ENCODE results near the gene ZNF268.

The ZNF268 gene

DNA sequence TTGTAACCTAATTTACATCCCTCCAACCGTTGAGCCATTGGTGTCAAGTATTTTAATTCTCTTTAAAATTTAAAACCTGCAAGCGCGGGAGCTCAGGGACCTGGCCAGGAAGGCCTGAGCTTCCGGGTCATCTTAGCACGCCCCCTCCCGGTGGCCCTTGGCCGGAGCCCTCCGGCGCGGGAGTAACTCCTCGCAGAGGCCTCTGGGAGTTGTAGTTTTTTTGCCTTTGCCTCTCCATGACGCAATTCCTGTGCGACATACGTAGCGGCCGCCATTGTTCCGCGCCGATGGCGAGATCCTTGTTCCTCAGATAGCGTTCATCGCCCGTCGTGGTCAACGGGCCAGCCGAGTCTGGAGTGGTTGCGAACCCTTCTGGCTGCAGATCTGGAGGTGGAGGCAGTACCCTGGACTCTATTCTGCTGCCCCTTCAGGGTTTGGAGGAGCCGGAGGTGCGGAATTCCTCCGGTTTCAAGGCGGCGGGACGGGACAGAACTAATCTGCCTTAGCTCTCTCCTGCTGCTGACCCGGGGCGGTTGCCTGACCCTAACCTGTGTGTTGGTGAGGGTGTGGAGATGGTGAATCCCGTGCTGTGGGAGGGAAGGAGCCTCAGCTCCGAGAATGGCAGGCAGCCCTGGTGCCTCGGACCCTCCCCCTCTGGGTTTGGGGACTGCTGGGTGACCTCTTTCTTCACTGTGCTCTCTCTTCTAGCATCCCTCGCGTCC is at the start of gene ZNF268:
Gene ZNF268, plus strand, starts transcription at position 258 of the 722 bp plus-strand sequence. CDS start 503 bp downstream, outside the sequence.
- H3K4me3 ChIP-seq (ENCODE audit: low read depth, low read length) = peak within 1 kb of the TSS; percentile 98
- TF ChIP-seq, protein P1, sequence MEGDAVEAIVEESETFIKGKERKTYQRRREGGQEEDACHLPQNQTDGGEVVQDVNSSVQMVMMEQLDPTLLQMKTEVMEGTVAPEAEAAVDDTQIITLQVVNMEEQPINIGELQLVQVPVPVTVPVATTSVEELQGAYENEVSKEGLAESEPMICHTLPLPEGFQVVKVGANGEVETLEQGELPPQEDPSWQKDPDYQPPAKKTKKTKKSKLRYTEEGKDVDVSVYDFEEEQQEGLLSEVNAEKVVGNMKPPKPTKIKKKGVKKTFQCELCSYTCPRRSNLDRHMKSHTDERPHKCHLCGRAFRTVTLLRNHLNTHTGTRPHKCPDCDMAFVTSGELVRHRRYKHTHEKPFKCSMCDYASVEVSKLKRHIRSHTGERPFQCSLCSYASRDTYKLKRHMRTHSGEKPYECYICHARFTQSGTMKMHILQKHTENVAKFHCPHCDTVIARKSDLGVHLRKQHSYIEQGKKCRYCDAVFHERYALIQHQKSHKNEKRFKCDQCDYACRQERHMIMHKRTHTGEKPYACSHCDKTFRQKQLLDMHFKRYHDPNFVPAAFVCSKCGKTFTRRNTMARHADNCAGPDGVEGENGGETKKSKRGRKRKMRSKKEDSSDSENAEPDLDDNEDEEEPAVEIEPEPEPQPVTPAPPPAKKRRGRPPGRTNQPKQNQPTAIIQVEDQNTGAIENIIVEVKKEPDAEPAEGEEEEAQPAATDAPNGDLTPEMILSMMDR (IDR thresholded peaks at IDR 0.05; ENCODE audit: insufficient read depth, low read length, missing control alignments) = peak; percentile 84
- DNase-seq (ENCODE audit: low read depth, low spot score) = peak; percentile 34
- ChIA-PET CTCF (interaction anchor here (0.7 to 2.7 kb wide), 11 partner anchors 10 to 194 kb away, joined by 3 to 8 read pairs (median 4); partner anchors contain the start of genes ZNF10, ZNF140, ZNF26 and ZNF891), POLR2A (interaction anchor here (0.5 to 1.5 kb wide), 2 partner anchors 50 to 51 kb away, joined by 3 to 5 read pairs; partner anchors contain the start of genes ZNF10 and ZNF891)

- no peak for DNase-seq (ENCODE audit: low read depth, low spot score)
- H3K4me3 ChIP-seq (ENCODE audit: low read depth, low read length) = no peak overlapping the region
- TF ChIP-seq, protein P1 (IDR thresholded peaks at IDR 0.05; ENCODE audit: insufficient read depth, low read length, missing control alignments) = no peak
- ChIA-PET POLR2A (no interaction called here), CTCF (no interaction called here)
These were observed 45.5 kb upstream of the ZNF268 start for GRCh38 chr12:133135747-133136146.

DNA sequence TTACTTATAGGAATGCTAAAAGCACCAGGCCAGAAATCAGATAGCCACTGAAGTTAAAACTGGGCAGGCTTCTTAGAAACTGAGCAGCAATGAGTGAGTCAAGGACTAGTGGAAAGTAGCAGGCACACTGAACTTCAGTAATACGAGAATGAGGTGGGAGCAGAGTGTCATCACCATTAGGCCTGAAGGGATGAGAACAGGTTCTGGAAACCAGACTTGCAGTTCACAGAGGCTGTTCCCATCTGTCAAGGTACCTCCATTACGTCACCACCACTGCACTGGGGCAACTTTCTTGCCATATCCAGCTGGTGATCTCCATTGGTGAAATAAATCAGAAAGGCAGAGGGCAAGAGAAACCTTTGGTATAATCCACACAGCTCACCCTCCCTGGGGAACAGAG is 35.3 kb upstream of the ZNF268 start:
- H3K4me3 ChIP-seq (ENCODE audit: low read depth, low read length) = no peak overlapping the region
- TF ChIP-seq, protein P1 (IDR thresholded peaks at IDR 0.05; ENCODE audit: insufficient read depth, low read length, missing control alignments) = no peak
- DNase-seq (ENCODE audit: low read depth, low spot score) = no peak
- CTCF ChIA-PET = no interaction called here
- POLR2A ChIA-PET = no interaction called here

- no peak overlapping the region for H3K4me3 ChIP-seq (ENCODE audit: low read depth, low read length)
- CTCF ChIA-PET = no interaction called here
- POLR2A ChIA-PET = no interaction called here
- DNase-seq (ENCODE audit: low read depth, low spot score) = no peak
- TF ChIP-seq, protein P1 (IDR thresholded peaks at IDR 0.05; ENCODE audit: insufficient read depth, low read length, missing control alignments) = no peak
These were observed 25.1 kb upstream of the ZNF268 start for GRCh38 chr12:133156125-133156690.

- CTCF ChIA-PET = interaction anchor here (1.3 kb wide), 1 partner anchor 15 kb away, joined by 3 read pairs; no protein-coding TSS in a partner anchor
- no peak for DNase-seq (ENCODE audit: low read depth, low spot score)
- TF ChIP-seq, protein P1 (IDR thresholded peaks at IDR 0.05; ENCODE audit: insufficient read depth, low read length, missing control alignments) = no peak
- no peak overlapping the region for H3K4me3 ChIP-seq (ENCODE audit: low read depth, low read length)
- POLR2A ChIA-PET = no interaction called here
These were observed 15.5 kb upstream of the ZNF268 start for GRCh38 chr12:133165776-133166175.

DNA sequence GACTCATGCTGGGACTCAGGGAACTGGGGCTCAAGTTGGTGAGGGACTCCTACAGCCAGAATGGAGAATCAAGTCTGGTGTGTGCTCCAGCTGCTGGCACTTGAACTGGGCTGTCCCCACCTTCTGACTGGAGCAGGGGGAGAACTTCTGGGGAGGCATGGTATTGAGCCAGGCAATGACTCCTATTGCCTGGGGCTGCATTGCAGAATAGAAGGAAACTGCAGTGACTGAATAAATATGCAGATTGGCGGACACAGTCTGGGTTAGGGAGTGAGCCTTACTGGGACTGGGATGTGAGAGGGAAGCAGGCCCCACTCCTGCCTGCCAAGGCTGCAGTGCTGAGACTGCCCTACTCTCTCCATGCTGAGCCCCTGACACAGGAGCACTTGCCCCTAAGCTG is 8.8 kb upstream of the ZNF268 start:
- ChIA-PET POLR2A (no interaction called here), CTCF (no interaction called here)
- no peak overlapping the region for H3K4me3 ChIP-seq (ENCODE audit: low read depth, low read length)
- no peak for DNase-seq (ENCODE audit: low read depth, low spot score)
- TF ChIP-seq, protein P1 (IDR thresholded peaks at IDR 0.05; ENCODE audit: insufficient read depth, low read length, missing control alignments) = no peak

All from AG04449 (cell line).